Loucy (cell line): ENCODE data around the gene CAP2.

Source experiments
- H2AFZ ChIP-seq: fragments of 200-600 bp; sonication (generic); 2 replicates; pipeline ENCODE4 v1.6.0; 2016; ENCODE audit warnings: antibody characterized with exemption, mild to moderate bottlenecking, low read length, moderate library complexity
- H3F3A ChIP-seq: fragments of 200-600 bp; 2 replicates; pipeline ENCODE4 v1.6.0; 2016; ENCODE audit warnings: antibody characterized with exemption, low read depth, mild to moderate bottlenecking
- H3K27me3 ChIP-seq: fragments of 200-600 bp; sonication (generic); 2 replicates; pipeline ENCODE4 v1.6.1; 2014; ENCODE audit warnings: low read length, mild to moderate bottlenecking; ENCODE audit not compliant: insufficient read depth, poor library complexity, severe bottlenecking
- H3K36me3 ChIP-seq: fragments of 200-600 bp; sonication (generic); 2 replicates; pipeline ENCODE4 v1.6.1; 2016; ENCODE audit warnings: low read length; ENCODE audit not compliant: insufficient read depth
- H3K4me1 ChIP-seq: fragments of 200-600 bp; sonication (generic); 2 replicates; pipeline ENCODE4 v1.5.1; 2014; ENCODE audit warnings: low read length, mild to moderate bottlenecking; ENCODE audit not compliant: insufficient read depth, poor library complexity, severe bottlenecking
- H3K4me2 ChIP-seq: fragments of 200-600 bp; sonication (generic); 2 replicates; pipeline ENCODE4 v1.6.0; 2014; ENCODE audit warnings: antibody characterized with exemption, low read length, low read depth, mild to moderate bottlenecking; ENCODE audit not compliant: poor library complexity, severe bottlenecking
- H3K4me3 ChIP-seq: fragments of 200-600 bp; sonication (generic); 2 replicates; pipeline ENCODE4 v1.5.1; 2014; ENCODE audit warnings: low read length, mild to moderate bottlenecking, mixed read lengths; ENCODE audit not compliant: poor library complexity, severe bottlenecking
- H3K79me2 ChIP-seq: fragments of 200-600 bp; sonication (generic); 2 replicates; pipeline ENCODE4 v1.6.1; 2014; ENCODE audit warnings: low read length; ENCODE audit not compliant: insufficient read depth
- H3K9ac ChIP-seq: fragments of 200-600 bp; sonication (generic); 2 replicates; pipeline ENCODE4 v1.6.0; 2014; ENCODE audit warnings: mild to moderate bottlenecking, low read depth, low read length, moderate library complexity; ENCODE audit not compliant: poor library complexity, severe bottlenecking
- H3K9me2 ChIP-seq: fragments of 200-600 bp; sonication (generic); replicated peaks from 2 replicates; pipeline ENCODE4 v1.6.1; 2016; ENCODE audit warnings: low read depth, low read length, mixed read lengths
- H3K9me3 ChIP-seq: fragments of 200-600 bp; sonication (generic); 2 replicates; pipeline ENCODE4 v1.6.1; 2014; ENCODE audit warnings: mild to moderate bottlenecking, antibody characterized with exemption, low read length, low read depth; ENCODE audit not compliant: insufficient read depth
- H4K20me1 ChIP-seq: fragments of 200-600 bp; sonication (generic); 2 replicates; pipeline ENCODE4 v1.6.0; 2014; ENCODE audit warnings: antibody characterized with exemption, low read length, mild to moderate bottlenecking; ENCODE audit not compliant: insufficient read depth, poor library complexity, severe bottlenecking
- CTCF ChIP-seq: fragments of 200-600 bp; sonication (generic); conservative IDR thresholded peaks from 2 replicates; pipeline ENCODE4 v1.5.1; 2014; ENCODE audit warnings: mild to moderate bottlenecking, antibody characterized with exemption, low read length
- EZH2phosphoT487 ChIP-seq: fragments of 200-600 bp; IDR thresholded peaks from 2 replicates; pipeline ENCODE4 v1.6.1; 2018; ENCODE audit warnings: antibody characterized with exemption, mild to moderate bottlenecking, moderate library complexity, borderline replicate concordance

CAP2 gene

DNA sequence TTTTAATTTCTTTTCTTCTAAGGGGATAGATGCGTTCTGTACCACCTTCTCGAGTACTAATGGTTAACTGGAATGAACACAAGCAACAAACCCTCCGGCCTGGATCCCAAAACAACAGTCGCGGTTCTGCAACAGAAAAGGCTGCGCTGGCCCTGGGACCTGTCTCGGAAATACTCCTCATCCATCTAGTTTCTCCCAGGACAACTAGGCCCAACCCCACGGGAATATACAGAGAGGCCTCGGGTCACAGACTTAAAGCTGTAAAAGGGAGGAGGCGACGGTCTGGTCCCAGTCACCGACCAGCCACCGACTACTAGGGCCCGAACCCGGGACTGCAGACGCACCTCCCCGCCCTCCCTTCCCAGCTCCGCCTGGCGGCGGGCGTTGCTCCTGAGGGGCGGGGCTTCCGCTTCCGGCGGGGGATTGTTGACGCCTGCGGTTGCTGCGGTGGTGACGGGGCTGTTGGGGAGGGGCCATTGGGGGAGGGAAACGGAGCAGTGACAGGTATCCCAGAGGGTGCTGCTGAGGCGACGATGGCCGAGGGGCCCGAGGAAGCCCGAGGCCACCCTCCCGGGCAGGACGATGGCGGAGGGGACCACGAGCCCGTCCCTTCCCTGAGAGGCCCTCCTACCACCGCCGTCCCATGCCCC, 206.6 kb downstream of the CAP2 start, which contains the start of gene FAM8A1:
Gene FAM8A1, plus strand, starts transcription at position 426 of the 650 bp plus-strand sequence. Its CDS starts 108 bp downstream, at position 534.
- TF ChIP-seq CTCF, result peak; percentile 13
- TF ChIP-seq EZH2phosphoT487, result no peak
- H3K4me1 ChIP-seq, result peaks cover 36% of the 10 kb centered on the region
- H3K27me3 ChIP-seq, result no peaks in the 10 kb centered on the region
- no peaks in the 10 kb centered on the region for H3K36me3 ChIP-seq
- no peaks in the 10 kb centered on the region for H3K9me3 ChIP-seq
- H3K4me3 ChIP-seq, result peak within 1 kb of the TSS; percentile 80
- H3F3A ChIP-seq, result no peaks in the 10 kb centered on the region
- peak within 1 kb of the TSS; percentile 84 for H3K4me2 ChIP-seq
- peaks cover 22% of the 10 kb centered on the region for H4K20me1 ChIP-seq
- peaks cover 22% of the 10 kb centered on the region for H3K79me2 ChIP-seq
- no peaks in the 10 kb centered on the region for H3K9me2 ChIP-seq
- H3K9ac ChIP-seq, result peak within 1 kb of the TSS; percentile 75
- H2AFZ ChIP-seq, result peak within 1 kb of the TSS; percentile 98

DNA sequence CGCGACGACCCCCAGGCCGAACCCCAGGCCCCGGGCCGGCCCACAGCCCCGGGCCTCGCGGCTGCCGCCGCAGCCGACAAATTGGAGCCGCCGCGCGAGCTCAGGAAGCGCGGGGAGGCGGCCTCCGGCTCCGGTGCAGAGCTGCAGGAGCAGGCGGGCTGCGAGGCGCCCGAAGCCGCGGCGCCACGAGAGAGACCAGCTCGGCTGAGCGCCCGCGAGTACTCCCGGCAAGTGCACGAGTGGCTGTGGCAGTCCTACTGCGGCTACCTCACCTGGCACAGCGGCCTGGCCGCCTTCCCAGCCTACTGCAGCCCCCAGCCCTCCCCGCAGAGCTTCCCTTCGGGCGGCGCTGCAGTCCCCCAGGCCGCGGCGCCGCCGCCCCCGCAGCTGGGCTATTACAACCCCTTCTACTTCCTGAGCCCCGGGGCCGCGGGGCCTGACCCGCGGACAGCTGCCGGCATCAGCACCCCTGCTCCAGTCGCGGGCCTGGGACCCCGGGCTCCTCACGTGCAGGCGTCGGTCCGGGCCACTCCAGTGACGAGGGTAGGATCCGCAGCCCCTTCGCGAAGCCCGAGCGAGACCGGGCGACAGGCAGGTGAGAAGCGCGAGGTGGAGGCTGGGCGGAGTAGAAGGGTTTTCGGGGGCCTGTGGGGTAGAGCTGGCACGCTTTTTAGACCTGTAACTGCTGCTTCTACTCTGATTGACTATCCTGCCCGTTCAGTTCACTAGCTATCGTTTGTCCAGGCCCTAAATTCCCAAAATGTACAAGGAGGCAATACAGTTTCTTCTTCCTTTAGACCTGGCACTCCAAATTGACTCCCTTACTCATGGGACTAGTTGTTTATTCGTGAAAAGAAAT, 207.4 kb downstream of the CAP2 start:
- H3K36me3 ChIP-seq, result no peaks in the 10 kb centered on the region
- no peak for TF ChIP-seq EZH2phosphoT487
- TF ChIP-seq CTCF, result no peak
- H3K27me3 ChIP-seq, result no peaks in the 10 kb centered on the region
- H4K20me1 ChIP-seq, result peaks cover 22% of the 10 kb centered on the region
- H3K9ac ChIP-seq, result peak overlapping the region; percentile 75
- H3K9me2 ChIP-seq, result no peaks in the 10 kb centered on the region
- H3K4me1 ChIP-seq, result peaks cover 36% of the 10 kb centered on the region
- H3K4me2 ChIP-seq, result peak overlapping the region; percentile 84
- peak overlapping the region; percentile 67 for H2AFZ ChIP-seq
- peaks cover 22% of the 10 kb centered on the region for H3K79me2 ChIP-seq
- H3K9me3 ChIP-seq, result no peaks in the 10 kb centered on the region
- H3K4me3 ChIP-seq, result peak overlapping the region; percentile 80
- H3F3A ChIP-seq, result no peaks in the 10 kb centered on the region

DNA sequence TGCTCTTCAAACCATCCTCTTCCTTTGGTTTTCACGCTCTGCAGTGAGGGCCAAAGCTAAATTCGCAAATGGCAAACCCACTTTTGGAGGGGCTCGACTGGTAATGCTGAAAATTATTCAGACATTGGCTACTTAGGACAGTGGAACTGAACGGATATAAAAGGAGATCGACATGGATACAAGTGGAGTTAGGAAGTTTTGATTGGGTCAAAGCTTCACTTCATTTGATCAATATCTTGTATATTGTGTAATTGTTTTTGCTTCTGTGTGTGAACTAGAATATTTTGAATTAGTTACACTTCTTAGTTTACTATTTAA, 207.9 kb downstream of the CAP2 start:
- H3K4me2 ChIP-seq, result peak overlapping the region; percentile 84
- no peak for TF ChIP-seq CTCF
- TF ChIP-seq EZH2phosphoT487, result no peak
- no peaks in the 10 kb centered on the region for H3K9me2 ChIP-seq
- peak overlapping the region; percentile 75 for H3K9ac ChIP-seq
- H3K36me3 ChIP-seq, result no peaks in the 10 kb centered on the region
- peaks cover 22% of the 10 kb centered on the region for H4K20me1 ChIP-seq
- peak overlapping the region; percentile 67 for H2AFZ ChIP-seq
- H3K4me1 ChIP-seq, result peaks cover 36% of the 10 kb centered on the region
- H3K4me3 ChIP-seq, result peak overlapping the region; percentile 80
- peaks cover 22% of the 10 kb centered on the region for H3K79me2 ChIP-seq
- H3K27me3 ChIP-seq, result no peaks in the 10 kb centered on the region
- no peaks in the 10 kb centered on the region for H3F3A ChIP-seq
- no peaks in the 10 kb centered on the region for H3K9me3 ChIP-seq
